Measurements from ENCODE around the gene NRCAM.
"Not testable (repeated sequence)": the region's sequence is repeated elsewhere in the genome, so short reads cannot be mapped to it uniquely, and the experiment has no call there.

NRCAM gene

DNA sequence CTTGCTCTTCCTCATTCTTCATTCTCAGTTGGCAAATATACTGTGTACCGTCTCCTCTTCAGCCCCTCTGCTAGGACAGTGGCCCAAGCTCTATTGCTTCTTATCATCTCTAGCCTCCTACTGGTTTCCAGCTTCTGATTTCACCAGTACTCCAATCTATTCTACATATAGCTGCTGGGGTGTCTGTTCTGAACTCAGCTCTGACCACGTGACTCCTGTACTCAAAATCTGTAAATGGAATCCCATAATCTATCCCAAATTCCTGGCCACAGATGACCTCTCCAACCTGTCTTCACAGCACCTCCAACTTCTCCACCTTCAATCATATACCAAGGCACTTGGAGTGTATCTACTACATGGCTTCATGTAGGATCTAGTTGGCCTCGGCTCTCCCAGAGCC is 152.9 kb downstream of the NRCAM start:
- no peak for DNase-seq

DNA sequence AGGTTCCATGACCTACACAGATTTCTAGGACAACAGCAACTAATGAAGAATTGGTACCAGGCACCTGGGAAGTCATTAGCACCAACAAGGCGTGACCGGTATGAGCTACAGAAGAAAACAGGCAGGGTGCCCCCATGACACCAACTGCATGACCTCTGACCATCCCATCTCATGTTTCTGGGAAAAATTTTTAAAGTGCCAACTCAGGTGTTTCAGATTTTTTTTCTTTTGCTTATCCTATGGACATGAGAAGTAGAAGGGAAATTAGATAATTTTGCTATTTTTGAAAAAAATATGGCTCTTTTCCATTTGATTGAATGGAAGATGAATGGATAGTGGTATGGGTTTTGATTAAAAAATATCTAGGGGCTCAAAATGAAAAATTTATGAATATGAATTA is 154.8 kb downstream of the NRCAM start:
- no peak for DNase-seq

DNA sequence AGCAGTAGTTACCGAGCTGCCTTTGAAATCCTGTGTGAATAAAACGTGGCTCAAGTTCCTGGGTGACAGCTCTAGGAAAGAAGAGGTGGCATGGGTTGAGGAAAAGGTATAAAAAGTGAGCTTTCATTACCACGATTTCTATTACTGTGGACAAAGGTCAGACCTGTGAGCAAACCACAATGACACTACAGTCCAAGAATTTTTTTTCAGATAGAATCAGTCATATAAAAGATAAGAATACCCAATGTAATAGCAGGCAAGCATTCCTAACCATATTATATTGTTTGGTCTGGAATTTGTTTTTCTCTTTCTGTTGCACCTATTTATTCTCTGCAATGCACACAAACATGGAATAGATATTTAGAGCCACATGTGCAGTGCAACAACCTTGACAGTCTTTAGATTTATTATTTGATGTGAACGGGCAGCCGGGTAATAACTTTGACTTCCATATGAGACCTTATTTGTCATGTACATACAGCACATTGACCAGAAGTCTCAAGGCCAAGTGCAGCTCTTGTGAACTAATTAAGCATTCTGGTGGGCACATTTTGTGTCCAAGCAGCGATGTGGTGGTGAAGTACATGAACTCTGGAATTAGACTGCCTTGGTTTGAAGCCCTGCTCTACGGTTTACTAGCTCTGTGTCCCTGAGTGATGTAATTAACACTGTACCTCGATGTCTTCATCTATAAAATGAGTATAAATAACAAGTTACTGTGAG is 156.8 kb downstream of the NRCAM start:
- no peak for DNase-seq

DNA sequence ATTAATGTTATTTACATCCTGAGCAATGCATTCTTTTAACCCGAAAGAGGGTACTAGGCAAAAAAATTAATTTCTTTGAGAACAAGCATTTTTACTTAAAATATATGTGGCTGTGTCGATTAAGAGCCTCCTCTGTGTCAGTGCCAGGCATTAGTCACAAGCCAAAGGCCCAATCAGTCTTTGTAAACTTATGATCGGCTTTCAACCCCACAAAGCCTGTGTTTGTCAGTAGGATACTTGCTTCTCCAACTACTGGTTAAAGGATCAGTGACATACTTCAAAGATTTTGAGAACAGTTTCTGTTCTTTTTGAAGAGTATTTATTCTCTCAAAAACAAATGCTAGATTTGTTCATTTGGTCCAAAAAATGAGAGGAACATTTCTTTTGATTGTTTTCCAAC is 159.3 kb downstream of the NRCAM start:
- no peak for DNase-seq

DNA sequence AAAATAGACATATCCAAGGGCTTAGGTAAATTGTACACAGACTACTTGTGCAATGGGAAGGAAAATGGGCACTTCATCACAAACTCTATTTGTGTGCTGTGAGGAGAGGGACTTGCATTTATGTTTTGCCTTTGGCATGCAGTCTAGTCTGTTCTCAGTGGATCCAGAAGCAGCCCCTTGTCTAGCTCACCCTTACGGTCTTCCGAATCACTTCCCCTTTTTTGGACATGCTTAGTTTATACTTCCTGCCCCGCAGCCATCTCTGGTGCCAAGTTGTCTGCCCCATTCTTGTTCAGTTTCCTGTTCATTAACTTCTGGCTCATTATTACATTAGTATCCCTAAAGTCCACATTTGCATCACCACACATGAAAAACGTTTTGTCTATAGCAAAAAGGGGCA is 161.6 kb downstream of the NRCAM start:
- no peak for DNase-seq

DNA sequence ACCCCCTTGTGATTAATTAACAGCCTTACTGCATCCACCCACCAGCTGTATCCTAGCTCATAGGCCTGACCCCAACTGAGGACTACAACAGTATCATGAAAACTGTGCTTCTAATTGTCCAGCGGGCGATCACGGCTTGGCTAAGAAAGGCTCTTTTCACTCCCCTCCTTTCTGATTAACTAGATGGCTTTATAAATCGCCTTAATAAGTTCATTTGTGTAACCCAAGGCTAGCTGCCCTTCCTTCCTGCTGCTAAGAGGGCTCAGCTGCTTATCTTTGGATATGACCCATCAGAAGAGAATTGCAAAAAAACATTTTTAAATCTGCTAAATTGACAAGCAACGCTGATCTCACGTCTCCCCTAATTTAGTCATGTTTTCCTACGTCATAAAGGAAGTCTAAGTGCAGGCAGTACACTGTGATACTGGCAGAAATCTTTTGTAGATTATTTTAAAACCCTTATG is 163.1 kb downstream of the NRCAM start:
- no peak for DNase-seq

DNA sequence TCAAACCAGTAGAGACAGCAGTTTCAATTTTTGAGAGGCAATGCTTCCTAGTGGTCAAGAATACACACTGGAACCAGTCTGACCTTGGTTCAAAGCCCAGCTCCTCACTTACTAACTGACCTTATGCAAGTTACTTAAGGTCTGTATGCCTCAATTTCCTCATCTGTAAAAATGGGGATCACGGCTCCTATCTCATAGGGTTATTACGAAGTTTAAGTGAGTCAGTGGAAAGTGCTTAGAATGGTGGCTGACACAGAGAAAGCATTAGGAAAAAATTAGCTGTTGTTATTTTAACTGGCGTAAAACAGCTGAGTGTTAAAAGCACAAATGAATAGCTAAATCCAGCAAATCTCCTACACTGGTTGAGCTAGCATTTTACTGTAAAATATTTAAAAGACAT is 163.7 kb downstream of the NRCAM start:
- no peak for DNase-seq

DNA sequence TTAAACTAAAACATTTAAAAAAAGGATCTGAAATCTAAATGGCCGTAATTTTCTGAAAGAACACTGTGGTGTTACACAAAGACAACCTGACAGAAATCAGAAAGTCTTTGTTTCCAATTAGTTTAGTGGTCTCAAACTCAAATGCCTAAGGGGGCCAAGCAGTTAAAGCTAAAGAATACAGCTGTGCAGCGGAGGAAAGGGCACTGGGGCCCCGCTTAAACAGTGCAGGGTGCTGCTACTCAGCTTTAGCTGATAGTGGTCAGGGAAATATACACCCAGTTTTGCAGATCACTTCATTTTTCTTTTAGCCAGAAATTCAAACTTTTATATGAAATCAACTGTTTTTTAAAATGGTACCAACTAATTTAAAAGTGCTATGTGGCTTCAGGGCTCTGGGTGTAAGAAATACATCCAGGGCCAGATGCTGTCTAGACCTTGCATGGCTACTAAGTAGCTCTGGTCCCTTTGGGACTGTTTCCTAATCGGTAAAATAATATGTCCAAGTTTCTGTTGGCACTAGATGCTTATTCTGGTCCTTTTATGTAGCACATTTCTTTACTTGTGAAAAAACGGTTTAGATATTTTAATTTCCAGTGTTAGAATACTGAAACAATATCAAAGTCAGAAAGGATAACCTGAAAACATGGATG is 164.3 kb downstream of the NRCAM start:
- DNase-seq: no peak

DNA sequence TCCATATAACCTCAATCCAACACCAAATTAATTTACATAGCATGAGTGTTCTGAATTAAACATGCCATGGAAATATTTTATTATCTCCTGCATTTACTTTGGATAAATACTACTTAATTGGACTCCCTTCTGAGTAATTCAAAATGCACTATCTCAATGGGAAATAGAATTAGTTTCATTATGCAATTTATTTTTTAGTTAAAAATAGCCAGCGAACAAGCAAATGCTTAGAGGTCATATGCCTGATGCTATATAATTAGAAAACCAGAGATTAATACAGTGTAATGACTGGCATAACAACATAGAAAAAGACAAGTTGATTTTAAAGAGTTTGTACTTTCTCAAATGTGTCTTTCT is 165.1 kb downstream of the NRCAM start:
- DNase-seq: no peak

DNA sequence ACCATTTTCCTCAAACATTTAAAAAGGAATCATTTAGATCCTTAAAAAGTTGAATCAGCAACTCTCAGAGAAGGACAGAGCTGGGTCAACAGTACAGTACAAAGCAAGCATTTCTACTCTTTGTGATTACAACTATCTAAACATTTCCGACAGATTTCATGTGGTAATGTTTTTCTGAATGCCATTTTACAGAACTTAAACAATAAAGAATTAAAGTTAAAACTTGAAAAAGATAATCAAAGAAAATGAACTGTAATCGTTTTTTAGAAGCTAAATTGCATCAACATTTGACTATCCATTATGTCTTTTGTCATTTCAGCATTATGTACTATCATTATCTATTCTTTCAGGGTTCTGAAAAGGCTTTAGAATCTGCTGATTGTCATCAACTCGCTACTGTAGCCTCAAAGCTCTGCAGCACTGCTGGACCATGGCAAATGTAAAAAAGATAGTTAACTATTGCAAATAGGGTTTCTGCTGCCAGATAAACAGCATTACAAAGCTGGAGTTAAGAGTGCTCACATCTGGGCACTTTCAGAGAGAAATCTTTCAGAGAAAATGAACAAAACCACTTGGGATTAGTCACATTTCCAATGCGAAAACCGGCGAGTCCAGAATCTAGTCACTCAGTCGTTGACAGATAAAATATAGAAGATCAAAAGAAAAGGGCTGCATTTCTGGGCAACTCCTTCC is 165.6 kb downstream of the NRCAM start:
- DNase-seq: no peak

DNA sequence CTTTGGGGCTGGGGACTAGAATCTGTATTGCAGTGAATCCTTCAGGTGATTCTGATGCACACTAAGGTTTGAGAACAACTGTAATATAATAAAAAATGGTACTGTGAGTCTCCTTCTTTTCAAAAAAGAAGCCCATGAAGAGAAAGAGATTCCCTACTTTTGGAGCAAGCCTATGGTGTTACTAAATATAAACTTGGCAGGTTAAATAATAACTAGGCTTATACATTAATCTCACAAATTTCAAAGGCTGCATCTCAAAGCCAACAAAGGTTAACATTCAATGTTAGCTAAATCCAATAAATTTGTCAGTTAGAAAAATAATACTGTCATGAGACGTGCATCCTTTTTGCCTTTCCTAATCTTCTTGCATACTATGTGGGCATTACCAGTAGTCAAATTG is 166.4 kb downstream of the NRCAM start:
- no peak for DNase-seq

DNA sequence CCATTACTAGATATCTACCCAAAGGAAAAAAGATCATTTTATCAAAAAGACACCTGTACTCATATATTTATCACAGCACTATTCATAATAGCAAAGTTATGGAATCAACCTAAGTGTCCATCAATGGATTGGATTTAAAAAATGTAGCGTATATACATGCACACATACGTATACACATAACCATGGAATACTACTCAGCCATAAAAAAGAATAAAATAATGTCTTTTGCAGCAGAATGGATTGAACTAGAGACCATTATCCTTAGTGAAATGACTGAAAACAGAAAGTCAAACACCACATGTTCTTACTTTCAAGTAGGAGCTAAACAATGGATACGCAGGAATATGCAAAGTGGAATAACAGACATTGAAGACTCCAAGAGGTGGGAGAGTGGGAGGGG is 168.4 kb downstream of the NRCAM start:
- no peak for DNase-seq

DNA sequence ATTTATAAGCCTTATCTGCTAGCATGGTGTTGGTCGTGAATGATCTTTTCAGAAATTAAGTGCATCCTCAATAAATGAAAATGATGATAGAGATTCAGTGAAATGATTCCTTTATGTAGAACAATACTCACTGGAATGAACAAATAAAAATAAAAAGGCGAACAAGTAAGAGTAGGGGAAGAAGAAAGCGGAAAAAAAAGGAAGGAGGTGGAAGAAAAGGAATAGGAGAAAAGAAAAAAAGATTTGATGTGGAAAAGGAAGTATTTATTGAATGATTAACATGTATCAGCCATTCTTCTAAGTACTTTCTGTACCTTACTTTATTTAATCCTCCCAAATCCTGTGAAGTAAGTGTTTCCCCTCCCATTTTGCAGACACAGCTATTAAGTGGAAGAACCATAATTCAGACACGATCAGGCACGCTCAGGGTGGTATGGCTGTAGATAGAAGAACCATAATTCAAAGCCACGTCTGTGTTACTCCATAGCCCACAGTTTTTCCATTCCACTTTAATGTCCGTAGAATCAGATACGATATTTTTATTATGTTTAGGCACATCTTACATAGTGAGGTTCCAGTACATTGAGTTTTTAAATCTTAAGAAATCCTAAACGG is 169.8 kb downstream of the NRCAM start:
- no peak for DNase-seq

DNA sequence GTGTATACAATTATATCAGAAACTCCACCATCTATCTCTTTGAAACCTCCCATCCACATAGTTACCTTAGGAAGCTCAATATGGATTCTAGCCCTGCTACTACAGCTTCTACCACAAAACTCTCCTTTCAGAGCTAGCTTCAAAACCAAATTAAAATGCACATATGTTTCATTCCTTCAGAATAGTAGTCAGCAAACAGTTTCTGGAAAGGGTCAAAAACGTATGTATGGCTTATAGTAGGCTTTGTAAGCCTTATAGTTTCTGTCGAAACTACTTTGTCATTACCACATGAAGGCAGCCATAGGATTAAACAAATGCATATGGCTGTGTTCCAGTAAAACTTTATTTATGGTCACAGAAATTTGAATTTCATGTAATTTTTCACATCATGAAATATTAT is 170.5 kb downstream of the NRCAM start:
- DNase-seq: no peak

DNA sequence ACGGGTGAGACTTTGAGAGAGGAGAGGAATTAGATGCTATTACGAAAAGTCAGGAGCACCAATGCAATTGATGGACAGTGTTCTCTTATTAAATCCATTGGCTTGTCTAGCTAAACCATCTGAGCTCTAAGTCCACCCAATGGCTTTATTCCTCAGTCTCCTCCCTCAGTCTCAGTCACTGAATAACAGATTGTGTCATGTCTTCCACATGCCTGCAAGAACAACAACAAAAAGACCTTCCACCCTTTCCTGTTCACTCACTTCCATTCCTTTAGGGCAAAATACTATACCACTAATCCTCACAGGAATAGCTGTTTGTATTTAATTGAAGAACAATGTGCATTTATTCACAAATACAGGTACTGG is 171.2 kb downstream of the NRCAM start:
- DNase-seq: no peak

DNA sequence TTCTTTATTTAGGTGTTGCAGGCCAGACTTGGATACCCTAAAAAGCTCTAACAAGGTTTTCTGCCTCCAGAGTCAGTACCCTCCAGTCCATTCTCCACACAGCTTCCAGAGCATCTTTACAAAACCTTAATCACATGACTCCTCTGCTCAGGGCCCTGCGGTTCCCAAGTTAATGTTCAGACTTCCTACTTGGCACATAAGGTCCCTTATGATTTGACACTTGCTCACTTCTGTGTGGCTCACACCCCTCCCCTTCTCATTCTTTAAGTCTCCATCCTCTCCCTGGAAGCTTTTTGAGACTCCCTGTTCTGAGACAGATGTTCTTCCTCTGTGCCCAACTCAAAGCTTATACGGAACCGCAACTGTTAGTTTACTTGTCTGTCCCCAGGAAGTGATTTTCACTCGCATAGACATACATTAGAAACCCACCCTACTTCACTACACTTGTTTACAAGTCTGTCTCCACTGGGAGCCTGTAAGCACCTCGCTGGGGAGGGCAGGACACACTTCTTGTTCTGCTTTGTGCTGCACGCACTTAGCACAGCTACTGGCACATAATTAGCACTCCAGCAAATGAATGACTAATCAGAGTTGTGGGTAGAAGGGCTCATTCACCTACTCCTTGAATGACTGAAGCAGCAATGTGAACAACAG is 171.8 kb downstream of the NRCAM start:
- DNase-seq: no peak

DNA sequence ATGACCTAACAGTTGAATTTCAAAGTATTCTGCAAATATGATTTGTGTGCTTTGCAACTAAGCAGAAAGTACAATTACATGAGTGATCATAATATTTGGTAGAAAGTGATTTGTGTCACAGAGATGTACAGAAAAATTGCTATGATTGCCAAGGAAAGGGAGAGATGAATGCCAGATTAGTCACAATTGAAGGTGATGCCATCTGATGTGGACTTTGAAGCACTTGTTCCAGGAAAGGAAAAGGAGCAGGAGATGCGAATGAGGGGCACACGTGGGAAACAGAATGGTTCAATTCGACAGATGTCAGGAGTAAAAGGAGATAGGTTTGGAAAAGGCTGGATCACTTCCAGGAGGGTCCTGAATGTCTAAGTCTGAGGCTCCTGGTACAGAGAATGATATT is 173.0 kb downstream of the NRCAM start:
- DNase-seq: no peak

DNA sequence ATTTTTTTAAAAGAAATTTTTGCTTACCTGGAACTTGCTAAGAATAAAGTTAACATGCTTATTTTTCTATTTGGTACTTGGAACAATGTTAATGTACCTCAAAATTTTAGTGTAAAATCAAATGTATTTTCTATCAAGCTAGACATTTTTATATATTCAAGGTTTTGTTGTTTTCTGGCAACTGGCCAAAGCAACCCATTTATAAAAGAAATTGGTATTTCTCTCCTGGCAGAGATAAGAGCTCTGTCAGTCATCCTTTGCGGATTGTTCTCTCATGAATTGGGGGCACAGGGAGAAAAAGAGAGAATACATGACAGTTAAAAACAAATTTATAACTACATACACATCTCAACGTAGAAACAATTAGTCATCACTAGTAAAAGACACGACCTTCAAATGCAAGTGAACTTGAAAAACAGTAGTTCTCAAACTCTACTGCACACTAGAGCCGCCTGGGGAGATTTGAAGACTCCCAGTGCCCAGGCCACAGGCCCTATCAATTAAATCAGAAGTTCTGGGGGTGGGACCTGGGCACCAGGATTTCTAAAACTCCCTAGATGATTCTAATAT is 173.7 kb downstream of the NRCAM start:
- DNase-seq: no peak

DNA sequence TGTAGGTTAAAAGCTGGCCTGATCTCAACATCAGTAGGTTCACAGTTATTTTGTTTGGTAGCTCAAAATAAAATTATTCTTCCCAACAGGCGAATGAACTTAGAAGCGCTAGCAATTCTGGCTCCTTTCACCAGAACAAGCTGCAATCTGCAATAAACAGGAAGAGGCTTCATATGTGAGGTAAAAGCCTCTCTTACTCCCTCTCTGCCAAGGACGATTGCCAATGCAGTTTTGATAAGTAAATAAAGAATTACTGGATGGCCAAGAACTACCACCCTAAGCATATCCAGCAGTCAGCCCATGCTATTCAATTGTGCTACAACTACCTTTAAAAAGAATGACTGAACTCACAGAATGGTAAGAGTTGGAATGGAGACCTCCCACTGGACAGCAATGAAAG is 176.1 kb downstream of the NRCAM start:
- DNase-seq: no peak

DNA sequence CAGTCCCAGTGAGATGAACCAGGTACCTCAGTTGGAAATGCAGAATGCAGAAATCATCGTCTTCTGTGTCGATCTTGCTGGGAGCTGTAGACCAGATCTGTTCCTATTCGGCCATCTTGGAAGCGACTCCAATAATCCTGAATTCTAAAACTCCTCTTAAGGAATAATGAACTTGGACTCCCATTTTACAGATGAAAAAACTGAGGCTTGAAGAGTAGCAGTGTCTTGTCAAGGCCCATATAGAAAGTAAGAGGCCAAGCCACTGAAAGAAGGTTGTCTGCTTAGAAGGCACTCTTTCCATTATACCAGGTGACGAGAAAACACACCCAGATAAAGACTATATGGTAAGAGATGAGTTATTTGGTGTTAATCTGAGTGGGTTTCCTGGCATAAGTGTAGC is 177.5 kb downstream of the NRCAM start:
- DNase-seq: no peak

DNA sequence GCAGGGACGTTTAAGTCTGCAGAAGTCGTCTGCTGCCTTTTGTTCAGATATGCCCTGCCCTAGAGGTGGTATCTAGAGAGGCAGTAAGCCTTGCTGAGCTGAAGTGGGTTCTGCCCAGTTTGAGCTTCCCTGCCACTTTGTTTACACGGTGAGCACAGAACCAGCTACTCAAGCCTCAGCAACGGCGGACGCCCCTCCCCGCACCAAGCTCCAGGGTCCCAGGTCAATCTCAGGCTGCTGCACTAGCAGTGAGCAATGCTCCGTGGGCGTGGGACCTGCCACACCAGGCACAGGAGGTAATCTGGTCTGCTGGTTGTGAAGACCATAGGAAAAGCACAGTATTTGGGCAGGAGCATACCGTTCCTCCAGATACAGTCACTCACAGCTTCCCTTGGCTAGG is 178.0 kb downstream of the NRCAM start:
- no peak for DNase-seq

DNA sequence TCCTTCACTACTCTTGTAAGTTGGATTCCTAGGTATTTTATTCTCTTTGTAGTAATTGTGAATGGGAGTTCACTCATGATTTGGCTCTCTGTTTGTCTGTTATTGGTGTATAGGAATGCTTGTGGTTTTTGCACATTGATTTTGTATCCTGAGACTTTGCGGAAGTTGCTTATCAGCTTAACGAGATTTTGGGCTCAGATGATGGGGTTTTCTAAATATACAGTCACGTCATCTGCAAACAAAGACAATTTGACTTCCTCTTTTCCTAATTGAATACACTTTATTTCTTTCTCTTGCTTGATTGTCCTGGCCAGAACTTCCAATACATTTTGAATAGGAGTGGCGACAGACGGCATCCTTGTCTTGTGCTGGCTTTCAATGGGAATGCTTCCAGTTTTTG is 181.8 kb downstream of the NRCAM start:
- not testable (repeated sequence) for DNase-seq

DNA sequence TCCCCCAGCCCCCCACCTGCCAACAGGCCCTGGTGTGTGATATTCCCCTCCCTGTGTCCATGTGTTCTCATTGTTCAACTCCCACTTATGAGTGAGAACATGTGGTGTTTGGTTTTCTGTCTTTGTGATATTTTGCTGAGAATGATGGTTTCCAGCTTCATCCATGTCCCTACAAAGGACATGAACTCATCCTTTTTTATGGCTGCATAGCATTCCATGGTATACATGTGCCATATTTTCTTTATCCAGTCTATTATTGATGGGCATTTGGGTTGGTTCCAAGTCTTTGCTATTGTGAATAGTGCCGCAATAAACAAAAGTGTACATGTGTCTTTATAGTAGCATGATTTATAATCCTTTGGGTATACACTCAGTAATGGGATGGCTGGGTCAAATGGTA is 183.3 kb downstream of the NRCAM start:
- DNase-seq: not testable (repeated sequence)
